HFFc6 (cell line): ENCODE measurements around the gene MAP9. TPM values are rescaled to one million over a fixed set of nuclear protein-coding genes. Genes with fewer than 3 reads are reported as not detected.
A peak's percentile ranks its signal among the peaks of the same experiment; 100 is the strongest.

Experiments used
- DNase-seq: peaks from one replicate; pipeline ENCODE4 v3.0.0-alpha.2; 2018
- H3K27ac Mint-ChIP-seq: 2 replicates; pipeline ENCODE4 v1.8.0; 2020; ENCODE audit warnings: mild to moderate bottlenecking, mixed read lengths
- H3K27me3 Mint-ChIP-seq: 2 replicates; pipeline ENCODE4 v1.8.0; 2021; ENCODE audit warnings: mild to moderate bottlenecking, moderate library complexity, mixed read lengths; ENCODE audit not compliant: insufficient read depth
- H3K36me3 Mint-ChIP-seq: 2 replicates; pipeline ENCODE4 v1.8.0; 2021; ENCODE audit warnings: low read depth, mixed read lengths
- H3K4me1 Mint-ChIP-seq: 2 replicates; pipeline ENCODE4 v1.8.0; 2020; ENCODE audit warnings: low read depth, mixed read lengths
- H3K4me3 Mint-ChIP-seq: 2 replicates; pipeline ENCODE4 v1.8.0; 2020; ENCODE audit warnings: mild to moderate bottlenecking, moderate library complexity, mixed read lengths
- H3K9me3 Mint-ChIP-seq: 2 replicates; pipeline ENCODE4 v1.8.0; 2020; ENCODE audit warnings: mild to moderate bottlenecking, mixed read lengths
- CTCF ChIP-seq: fragments of 200-600 bp; sonication (generic); IDR thresholded peaks from 2 replicates; pipeline ENCODE4 v1.5.0; 2021; ENCODE audit warnings: antibody characterized with exemption, mild to moderate bottlenecking
- total RNA-seq, 6 experiments: library from RNA; stranded (reverse); fragmentation: NEBNext Ultra II Directional; extraction: Animal tissue kit (Norgen Biotek cat#: 25700); gene quantifications; 2 replicates in 1 of 6; 3 replicates in 5 of 6; pipeline ENCODE4 v1.2.3, GENCODE V29; 2021

The MAP9 gene
- total RNA-seq, 6 experiments from 2014 or later, result 5.9 to 12.1 (median 7.0) TPM

GRCh38 chr4:155411546-155411945, 34.8 kb upstream of the MAP9 start:
- H3K4me1 Mint-ChIP-seq, result no peaks in the 10 kb centered on the region
- no peaks in the 10 kb centered on the region for H3K9me3 Mint-ChIP-seq
- no peak overlapping the region for H3K27ac Mint-ChIP-seq
- H3K36me3 Mint-ChIP-seq, result no peaks in the 10 kb centered on the region
- TF ChIP-seq CTCF, result no peak
- no peak for DNase-seq
- H3K27me3 Mint-ChIP-seq, result peaks cover 3% of the 10 kb centered on the region; the same call in 1 of the 2 replicates
- H3K4me3 Mint-ChIP-seq, result no peak overlapping the region

- no peak overlapping the region for H3K4me3 Mint-ChIP-seq
- H3K27ac Mint-ChIP-seq, result no peak overlapping the region
- peaks cover 3% of the 10 kb centered on the region; the same call in 1 of the 2 replicates for H3K27me3 Mint-ChIP-seq
- no peaks in the 10 kb centered on the region for H3K36me3 Mint-ChIP-seq
- DNase-seq, result no peak
- H3K4me1 Mint-ChIP-seq, result no peaks in the 10 kb centered on the region
- H3K9me3 Mint-ChIP-seq, result no peaks in the 10 kb centered on the region
- TF ChIP-seq CTCF, result no peak
Measured at GRCh38 chr4:155408796-155409195, 32.0 kb upstream of the MAP9 start.

DNA sequence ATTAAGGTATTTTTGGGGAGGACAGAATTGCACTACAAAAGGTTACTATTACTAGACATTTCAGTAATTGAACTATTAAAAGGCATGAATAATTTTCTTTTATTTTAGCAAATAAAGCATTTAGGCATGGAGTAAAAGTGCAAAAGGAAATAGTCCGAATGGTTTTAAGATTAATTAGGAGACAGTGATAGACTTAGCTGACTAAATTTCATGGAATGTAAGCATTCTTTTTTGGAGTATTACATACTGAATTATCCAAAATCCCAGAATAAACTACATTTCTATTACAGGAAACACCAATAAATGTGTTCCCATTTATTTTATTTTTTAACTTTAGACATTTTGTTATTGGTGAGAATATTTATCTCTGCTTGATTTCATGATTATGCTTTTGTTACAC, 30.7 kb upstream of the MAP9 start:
- no peaks in the 10 kb centered on the region for H3K36me3 Mint-ChIP-seq

GRCh38 chr4:155405059-155405458, 28.3 kb upstream of the MAP9 start:
- H3K27ac Mint-ChIP-seq, result no peak overlapping the region
- H3K9me3 Mint-ChIP-seq, result no peaks in the 10 kb centered on the region
- no peak for TF ChIP-seq CTCF
- H3K36me3 Mint-ChIP-seq, result no peaks in the 10 kb centered on the region
- H3K27me3 Mint-ChIP-seq, result peaks cover 3% of the 10 kb centered on the region; the same call in 1 of the 2 replicates
- no peak for DNase-seq
- no peaks in the 10 kb centered on the region for H3K4me1 Mint-ChIP-seq
- H3K4me3 Mint-ChIP-seq, result no peak overlapping the region

More for the DNA sequence above, 30.7 kb upstream of the MAP9 start:
- Mint-ChIP-seq H3K27ac (no peak overlapping the region), H3K27me3 (peaks cover 3% of the 10 kb centered on the region; the same call in 1 of the 2 replicates), H3K4me1 (no peaks in the 10 kb centered on the region), H3K9me3 (no peaks in the 10 kb centered on the region), H3K4me3 (no peak overlapping the region)
- no peak for TF ChIP-seq CTCF
- no peak for DNase-seq

DNA sequence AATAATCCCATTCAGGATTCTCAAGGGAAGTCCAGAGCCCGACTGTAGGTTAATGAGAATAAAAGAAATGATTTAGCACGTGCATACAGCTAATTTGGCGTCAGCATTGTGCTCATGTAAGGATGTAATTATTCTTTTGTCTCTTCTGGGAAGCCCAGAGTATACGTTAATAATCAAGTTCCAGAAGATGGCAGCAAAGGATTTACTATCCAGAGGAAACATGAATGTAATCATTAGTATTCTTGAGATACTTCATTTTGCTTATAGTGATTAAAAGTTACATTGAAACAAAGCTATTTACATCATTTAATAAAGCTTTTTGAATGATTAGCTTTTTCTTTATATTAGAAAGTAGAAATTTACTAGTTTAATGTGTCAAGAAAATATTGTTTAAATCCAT, 27.1 kb upstream of the MAP9 start:
- peak; percentile 62 for DNase-seq
- Mint-ChIP-seq H3K4me3 (no peak overlapping the region), H3K36me3 (no peaks in the 10 kb centered on the region), H3K27ac (no peak overlapping the region), H3K27me3 (peaks cover 3% of the 10 kb centered on the region; the same call in 1 of the 2 replicates), H3K9me3 (no peaks in the 10 kb centered on the region), H3K4me1 (no peaks in the 10 kb centered on the region)
- TF ChIP-seq CTCF, result peak; percentile 62; the same call in 1 of the 2 replicates

DNA sequence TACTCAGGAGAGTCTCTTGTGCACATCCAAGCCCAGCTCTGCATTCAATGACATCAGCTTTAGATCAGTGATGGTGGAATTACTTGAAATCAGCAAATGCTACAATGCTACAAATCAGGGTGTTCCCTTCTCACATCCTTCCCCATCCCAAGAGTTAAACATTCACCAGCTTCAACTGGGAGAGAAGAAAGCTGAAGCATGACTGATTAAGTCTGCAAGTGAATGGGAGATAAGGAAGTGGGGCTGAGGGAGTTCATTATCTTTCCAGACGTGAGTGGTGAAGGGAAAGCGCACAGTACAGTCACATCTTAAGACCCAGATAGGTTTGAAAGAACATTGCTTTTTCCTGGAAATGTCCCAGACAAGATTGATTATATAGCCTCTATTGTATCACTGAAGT, 26.2 kb upstream of the MAP9 start:
- Mint-ChIP-seq H3K4me1 (no peaks in the 10 kb centered on the region), H3K27ac (no peak overlapping the region), H3K27me3 (no peaks in the 10 kb centered on the region; the same call in 1 of the 2 replicates), H3K36me3 (no peaks in the 10 kb centered on the region), H3K4me3 (no peak overlapping the region), H3K9me3 (no peaks in the 10 kb centered on the region)
- TF ChIP-seq CTCF, result no peak
- DNase-seq, result no peak
